ENCODE results near the gene FASN. TPM values are rescaled to one million over a fixed set of nuclear protein-coding genes. Genes with fewer than 3 reads are reported as not detected.

The FASN gene
- total RNA-seq, 1 experiment from 2014 or later = 433 TPM

GRCh38 chr17:82127704-82128103, 29.7 kb upstream of the FASN start:
- no peak overlapping the region; a peak in 1 of 7 replicates for H3K27ac Mint-ChIP-seq
- no peak overlapping the region for H3K4me3 Mint-ChIP-seq
- Histone ChIP-seq H2BK20ac (ENCODE audit: low read depth, low read length, poor library complexity, severe bottlenecking) (no peak overlapping the region), H2AK5ac (ENCODE audit: insufficient read length, low read length) (no peak overlapping the region), H3K9me3 (ENCODE audit: control insufficient read depth, low read depth, low read length) (no peaks in the 10 kb centered on the region), H3K27ac (ENCODE audit: insufficient read length, low read depth, low read length) (no peak overlapping the region), H2AFZ (ENCODE audit: low read length) (no peak overlapping the region), H3K56ac (ENCODE audit: insufficient read length, low read depth, low read length) (no peak overlapping the region), H4K91ac (ENCODE audit: insufficient read length, low read depth, low read length) (no peak overlapping the region), H2BK5ac (ENCODE audit: insufficient read length, low read length) (no peak overlapping the region), H3K14ac (ENCODE audit: insufficient read depth, low read length) (no peak overlapping the region; the same call in 1 of the 2 replicates), H2BK12ac (ENCODE audit: insufficient read length, low read depth, low read length) (no peak overlapping the region), H3K18ac (ENCODE audit: insufficient read length, low read depth, low read length) (no peak overlapping the region), H3K9ac (ENCODE audit: extremely low read depth, insufficient read length, low read length) (no peak overlapping the region), H3T11ph (ENCODE audit: low read length) (no peak overlapping the region), H4K20me1 (ENCODE audit: control insufficient read depth, insufficient read depth, insufficient read length) (no peaks in the 10 kb centered on the region), H3K23ac (ENCODE audit: insufficient read length, low read depth, low read length) (no peak overlapping the region), H3K4me1 (ENCODE audit: insufficient read depth, low read length) (no peaks in the 10 kb centered on the region), H3K79me2 (ENCODE audit: insufficient read depth, low read length) (no peaks in the 10 kb centered on the region), H3K27me3 (ENCODE audit: insufficient read depth, low read length) (no peaks in the 10 kb centered on the region), H3K4me2 (ENCODE audit: insufficient read depth, insufficient read length, low read length) (no peak overlapping the region), H2BK120ac (ENCODE audit: low read depth, low read length, poor library complexity, severe bottlenecking) (no peak overlapping the region), H4K8ac (replicated peaks; ENCODE audit: insufficient read length, low read depth, low read length) (no peak overlapping the region), H3K23me2 (ENCODE audit: insufficient read length, low read depth, low read length, poor library complexity, severe bottlenecking) (no peaks in the 10 kb centered on the region), H3K4ac (ENCODE audit: low read depth, low read length) (no peak overlapping the region), H3K79me1 (ENCODE audit: insufficient read depth, low read depth, low read length, poor library complexity, severe bottlenecking) (no peaks in the 10 kb centered on the region), H2BK15ac (ENCODE audit: low read depth, low read length) (no peak overlapping the region), H4K5ac (ENCODE audit: insufficient read length, low read depth, low read length) (no peak overlapping the region)
- peaks cover 2 to 6% of the 10 kb centered on the region in 2 experiments; a peak in 2 of 4 replicates for H3K4me1 Mint-ChIP-seq
- TF ChIP-seq CTCF (conservative IDR thresholded peaks at IDR 0.05) = no peak
- peaks cover 20% of the 10 kb centered on the region for H3K27me3 Mint-ChIP-seq (ENCODE audit: low read depth)
- no CpG with 5 or more reads among the region's 9 CpGs for WGBS (ENCODE audit: extremely low coverage, insufficient read length, low lambda C conversion rate)
- no peaks in the 10 kb centered on the region; a peak in 1 of 7 replicates for H3K36me3 Mint-ChIP-seq (ENCODE audit: insufficient read depth in 1 of 3, low read depth in 3 of 3)
- no peak for DNase-seq
- H3K9me3 Mint-ChIP-seq = no peaks in the 10 kb centered on the region

Data from H9 (cell line).